GM23248 (cell line): ENCODE measurements around the gene HNF4A.

ENCODE experiments used
- EZH2 ChIP-seq: fragments of 200-600 bp; sonication (generic); IDR thresholded peaks from 2 replicates; pipeline ENCODE4 v1.6.1; 2018; ENCODE audit warnings: antibody characterized with exemption, mild to moderate bottlenecking; ENCODE audit not compliant: insufficient read depth, poor library complexity, severe bottlenecking
- EZH2phosphoT487 ChIP-seq: fragments of 200-600 bp; sonication (generic); IDR thresholded peaks from 2 replicates; pipeline ENCODE4 v1.6.1; 2018; ENCODE audit warnings: antibody characterized with exemption, moderate library complexity, mild to moderate bottlenecking, low read depth; ENCODE audit not compliant: insufficient read depth

DNA sequence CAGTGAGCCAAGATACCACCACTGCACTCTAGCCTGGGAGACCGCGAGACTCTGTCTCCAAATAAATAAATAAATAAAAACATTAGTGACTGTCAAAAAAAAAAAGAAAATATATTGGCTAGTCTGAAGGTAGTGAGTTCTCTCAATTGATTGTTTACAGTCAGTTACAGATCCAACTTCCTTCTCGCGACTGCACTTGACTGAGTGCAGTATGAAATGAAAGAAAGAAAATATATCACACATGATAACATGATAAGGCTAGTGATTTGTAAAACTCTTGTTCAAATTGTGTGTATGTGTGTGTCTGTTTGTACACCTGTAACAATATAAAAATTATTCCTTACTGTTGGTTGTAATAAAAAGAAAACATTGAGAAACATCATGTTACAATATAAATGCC is 10.8 kb upstream of the HNF4A start:
- TF ChIP-seq EZH2 (no peak), EZH2phosphoT487 (no peak)
